Stromal cell of bone marrow (primary cell): Measurements from ENCODE around the gene KCNJ1.

Source experiments
- DNase-seq: peaks from one replicate; pipeline ENCODE4 v3.0.0-alpha.2; 2012; ENCODE audit warnings: low read depth

The KCNJ1 gene

DNA sequence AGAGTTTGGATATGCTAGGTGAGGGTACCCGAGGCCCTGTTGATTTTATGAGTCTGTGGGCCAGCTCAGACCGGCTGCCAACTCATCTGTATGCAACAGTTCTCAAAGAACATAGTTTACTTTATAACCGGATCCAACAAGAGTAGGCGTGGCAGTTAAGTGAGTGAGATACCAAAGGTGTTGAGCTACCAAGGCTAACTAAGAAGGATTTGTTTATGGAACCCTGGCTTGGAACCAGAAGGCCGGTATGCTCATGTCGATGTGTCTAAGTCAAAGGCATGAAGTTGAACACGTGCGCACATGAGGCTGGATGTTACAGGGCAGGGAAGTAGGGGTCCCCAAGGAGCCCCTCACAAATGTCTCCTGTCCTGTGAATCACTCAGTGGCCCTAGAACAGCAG lies at the start of gene KCNJ1:
Gene KCNJ1 (minus strand): TSS at position 20 of the 400 bp plus-strand sequence. CDS start 27,053 bp downstream, outside the sequence.
- DNase-seq: no peak

DNA sequence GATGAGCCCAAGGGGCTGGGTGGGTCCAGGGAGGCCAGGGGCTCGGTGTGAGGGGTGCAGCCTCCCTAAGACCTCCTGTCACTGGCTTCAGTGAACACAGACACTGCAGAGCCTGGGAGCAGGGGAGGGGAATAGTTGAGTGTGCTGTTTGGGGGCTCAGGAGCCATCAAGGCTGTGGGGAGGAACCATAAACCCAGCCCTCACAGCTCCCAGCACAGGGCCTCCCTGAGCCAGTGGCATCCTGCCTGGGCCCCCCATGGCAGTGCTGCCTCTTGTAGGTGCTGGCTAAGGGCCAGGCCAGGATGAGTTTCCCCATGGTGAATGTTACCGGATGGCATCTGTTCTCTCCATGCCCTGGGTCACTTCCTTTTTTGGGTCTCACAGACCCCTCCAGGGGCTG lies 49.6 kb upstream of the KCNJ1 start:
- DNase-seq: no peak

DNA sequence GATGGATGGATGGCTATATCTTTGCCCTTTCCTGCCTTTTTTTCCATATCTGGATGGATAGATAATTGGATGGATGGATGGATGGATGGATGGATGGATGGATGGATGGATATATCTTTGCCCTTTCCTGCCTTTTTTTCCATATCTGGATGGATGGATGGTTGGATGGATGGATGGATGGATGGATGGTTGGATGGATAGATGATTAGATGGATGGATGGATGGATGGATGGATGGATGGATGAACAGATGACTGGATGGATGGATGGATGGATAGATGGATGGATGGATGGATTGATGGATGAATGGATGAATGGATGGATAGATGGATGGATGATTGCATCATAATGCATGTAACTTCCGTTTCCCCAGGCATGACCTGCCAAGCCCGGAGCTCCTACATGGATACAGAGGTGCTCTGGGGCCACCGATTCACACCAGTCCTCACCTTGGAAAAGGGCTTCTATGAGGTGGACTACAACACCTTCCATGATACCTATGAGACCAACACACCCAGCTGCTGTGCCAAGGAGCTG lies 49.0 kb upstream of the KCNJ1 start:
- no peak for DNase-seq

DNA sequence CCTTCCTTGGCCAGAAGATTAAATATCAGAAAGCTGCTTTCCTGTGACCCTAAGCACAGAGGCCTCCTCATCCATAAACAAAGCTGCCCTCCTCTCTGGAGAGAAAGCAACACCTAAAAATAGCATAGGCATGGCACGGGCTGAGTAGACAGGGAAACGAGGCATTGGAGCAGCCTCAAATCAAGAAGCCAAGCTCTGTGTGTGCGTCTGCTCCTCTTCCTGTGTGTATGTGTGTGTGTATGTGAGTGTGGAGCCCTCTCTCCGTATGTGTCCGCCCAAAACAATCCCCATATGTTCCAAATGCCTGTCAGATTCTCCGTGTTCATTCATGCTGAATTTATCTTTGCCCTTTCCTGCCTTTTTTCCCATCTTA lies 48.0 kb upstream of the KCNJ1 start:
- no peak for DNase-seq

DNA sequence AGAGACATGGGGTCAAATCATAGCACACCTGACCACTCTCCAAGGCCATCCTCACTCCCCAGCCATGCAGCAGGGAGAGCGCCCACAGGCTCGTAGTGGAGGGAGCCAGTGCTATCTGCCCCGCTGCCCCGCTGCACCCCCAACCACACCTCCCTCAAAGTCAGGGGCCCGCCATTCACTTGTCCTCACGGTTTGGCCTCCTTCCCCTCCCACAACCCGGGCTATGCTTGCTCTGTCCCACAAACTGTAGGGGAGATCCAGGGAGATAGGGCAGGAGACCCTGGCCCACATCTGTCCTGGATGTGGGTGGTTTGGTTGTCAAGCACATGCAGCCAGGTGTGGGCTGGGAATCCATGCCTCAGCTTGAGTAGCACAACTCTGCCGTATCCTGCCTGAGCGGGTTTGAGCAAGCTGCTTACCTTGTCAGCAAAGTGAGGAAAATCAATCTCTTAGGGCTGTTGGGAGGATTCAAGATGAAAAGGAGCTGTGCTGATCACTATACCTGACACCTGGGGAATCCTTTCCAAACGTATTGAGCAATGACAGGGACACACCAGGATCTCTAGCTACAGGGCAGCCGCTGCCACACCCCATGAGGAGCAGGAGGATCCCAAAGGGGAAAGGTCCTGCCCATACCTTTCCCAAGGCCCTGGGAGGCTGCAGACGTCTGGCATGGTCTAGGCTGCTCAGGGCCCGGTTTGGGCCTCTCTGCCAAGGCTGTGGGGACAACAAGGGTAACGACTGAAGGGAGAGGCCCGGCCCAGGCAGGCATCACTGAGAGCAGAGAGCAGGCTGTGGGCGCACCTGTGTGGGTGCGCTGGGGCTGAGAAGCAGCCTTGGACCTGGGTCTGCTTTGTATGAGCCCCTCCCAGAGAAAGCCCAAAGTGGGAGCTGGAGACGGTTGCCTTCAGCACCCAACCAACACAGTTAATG lies 47.4 kb upstream of the KCNJ1 start:
- DNase-seq: no peak

DNA sequence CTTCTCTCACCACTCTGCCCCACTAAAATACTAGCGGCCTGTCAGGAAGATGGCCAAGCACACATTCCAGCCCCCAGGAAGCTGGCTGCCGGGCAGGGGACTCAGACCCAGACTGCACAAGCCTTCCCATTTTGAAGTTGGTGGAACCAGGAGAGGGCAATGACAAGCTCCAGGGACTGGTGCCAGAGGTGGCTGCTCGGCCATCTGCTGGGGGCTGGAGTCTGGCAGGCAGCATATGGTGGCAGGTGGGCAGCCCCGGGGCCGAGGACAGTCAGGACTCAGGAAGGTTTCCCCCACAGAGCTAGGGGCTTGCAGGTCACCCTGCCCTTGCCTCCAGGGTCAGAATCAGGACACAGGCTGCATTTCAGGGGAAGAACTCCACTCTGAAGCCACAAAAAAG lies 46.7 kb upstream of the KCNJ1 start:
- no peak for DNase-seq

DNA sequence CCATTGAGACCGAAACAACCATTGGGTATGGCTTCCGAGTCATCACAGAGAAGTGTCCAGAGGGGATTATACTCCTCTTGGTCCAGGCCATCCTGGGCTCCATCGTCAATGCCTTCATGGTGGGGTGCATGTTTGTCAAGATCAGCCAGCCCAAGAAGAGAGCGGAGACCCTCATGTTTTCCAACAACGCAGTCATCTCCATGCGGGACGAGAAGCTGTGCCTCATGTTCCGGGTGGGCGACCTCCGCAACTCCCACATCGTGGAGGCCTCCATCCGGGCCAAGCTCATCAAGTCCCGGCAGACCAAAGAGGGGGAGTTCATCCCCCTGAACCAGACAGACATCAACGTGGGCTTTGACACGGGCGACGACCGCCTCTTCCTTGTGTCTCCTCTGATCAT lies 44.6 kb upstream of the KCNJ1 start:
- DNase-seq: no peak

DNA sequence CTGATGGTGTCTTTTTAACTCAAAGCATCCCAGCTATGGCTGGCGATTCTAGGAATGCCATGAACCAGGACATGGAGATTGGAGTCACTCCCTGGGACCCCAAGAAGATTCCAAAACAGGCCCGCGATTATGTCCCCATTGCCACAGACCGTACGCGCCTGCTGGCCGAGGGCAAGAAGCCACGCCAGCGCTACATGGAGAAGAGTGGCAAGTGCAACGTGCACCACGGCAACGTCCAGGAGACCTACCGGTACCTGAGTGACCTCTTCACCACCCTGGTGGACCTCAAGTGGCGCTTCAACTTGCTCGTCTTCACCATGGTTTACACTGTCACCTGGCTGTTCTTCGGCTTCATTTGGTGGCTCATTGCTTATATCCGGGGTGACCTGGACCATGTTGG lies 44.1 kb upstream of the KCNJ1 start:
- no peak for DNase-seq

DNA sequence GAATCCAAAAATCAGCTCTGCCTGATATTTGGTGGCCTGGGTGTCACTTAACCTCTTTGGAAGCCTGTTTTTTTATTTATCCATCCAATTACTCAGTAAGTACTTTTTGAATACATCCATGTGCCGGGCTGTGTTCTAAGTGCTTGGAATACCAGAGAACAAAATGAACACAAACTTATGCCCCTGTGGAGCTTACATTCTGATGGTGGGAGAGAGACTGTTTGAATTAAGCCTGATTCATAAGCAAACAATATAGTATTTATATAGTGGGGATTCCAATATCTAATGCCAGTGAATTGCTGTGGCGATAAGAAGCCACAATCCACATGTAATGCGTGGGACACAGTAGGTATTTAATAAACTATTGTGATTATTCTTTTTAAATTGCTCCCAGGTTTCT lies 43.5 kb upstream of the KCNJ1 start:
- no peak for DNase-seq

DNA sequence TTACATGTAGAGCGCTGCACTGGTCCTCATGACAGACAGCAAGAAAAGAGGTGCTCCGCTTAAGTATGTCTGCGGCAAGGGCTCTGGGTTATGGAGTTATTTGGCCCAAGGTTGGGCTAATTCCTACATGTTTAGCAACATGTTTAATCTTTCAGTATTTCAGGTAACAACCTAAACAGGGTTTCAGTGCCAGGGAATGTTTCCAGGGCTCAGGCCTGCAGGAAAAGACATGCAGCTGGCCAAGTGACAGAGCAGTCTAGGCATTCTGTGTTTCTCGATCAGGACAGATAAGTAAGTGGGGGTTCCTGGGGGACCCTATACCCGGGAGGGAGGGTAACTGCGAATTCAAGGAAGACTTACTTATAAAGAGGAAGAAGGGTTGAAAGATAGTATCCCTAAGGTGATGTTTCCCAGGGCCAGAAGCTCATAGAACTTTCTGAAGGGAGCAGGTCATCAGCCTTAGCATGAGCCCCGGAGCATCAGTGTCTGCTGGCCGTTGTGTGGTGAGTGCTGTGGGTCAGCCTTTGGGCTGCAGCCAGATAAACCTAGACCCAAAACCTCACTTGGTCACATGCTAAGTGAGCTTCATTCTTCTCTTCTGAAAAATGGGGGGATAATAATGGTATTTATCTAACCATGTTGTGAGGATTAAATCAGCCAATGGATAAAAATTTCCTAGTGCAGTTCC lies 42.5 kb upstream of the KCNJ1 start:
- DNase-seq: no peak

DNA sequence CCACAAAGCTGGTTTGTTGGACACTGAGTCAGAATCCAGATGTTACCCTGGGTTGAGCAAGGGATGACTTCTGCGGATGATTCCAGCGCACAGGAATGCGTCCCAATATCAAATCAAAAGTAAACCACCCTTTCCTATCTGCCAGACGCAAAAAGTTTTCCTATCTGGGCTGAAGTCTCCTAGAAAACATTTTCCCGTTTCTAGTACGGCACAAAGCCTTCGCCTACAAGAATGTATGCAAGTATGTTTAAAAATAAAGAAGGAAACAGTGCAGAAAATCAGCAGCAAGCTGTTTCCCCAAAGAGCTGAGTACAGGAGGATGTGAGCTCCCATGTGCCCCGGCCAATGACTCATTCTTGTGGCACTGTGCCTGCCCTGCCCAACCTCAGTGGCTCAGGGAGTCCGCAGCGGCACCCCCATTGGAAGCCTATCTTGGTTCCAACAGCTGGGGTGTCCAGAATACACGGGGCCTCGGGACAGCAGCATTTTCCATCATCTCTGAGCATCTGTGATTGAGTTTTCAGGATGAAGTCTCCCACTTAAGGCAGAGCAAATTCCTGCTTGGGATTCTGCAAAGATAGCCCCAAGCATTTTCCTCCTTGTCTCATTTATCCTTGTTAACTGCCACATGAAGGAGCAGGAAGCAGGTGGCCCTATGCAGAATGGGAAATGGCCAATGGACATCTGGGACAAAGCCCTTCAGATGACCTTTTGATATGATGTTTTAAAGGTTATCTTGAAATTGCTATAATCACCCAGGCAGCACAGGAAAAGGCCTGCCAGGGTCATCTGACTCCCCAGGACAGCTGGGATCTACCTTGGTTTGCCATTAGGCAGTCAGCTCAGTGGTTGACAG lies 41.5 kb upstream of the KCNJ1 start:
- DNase-seq: no peak

DNA sequence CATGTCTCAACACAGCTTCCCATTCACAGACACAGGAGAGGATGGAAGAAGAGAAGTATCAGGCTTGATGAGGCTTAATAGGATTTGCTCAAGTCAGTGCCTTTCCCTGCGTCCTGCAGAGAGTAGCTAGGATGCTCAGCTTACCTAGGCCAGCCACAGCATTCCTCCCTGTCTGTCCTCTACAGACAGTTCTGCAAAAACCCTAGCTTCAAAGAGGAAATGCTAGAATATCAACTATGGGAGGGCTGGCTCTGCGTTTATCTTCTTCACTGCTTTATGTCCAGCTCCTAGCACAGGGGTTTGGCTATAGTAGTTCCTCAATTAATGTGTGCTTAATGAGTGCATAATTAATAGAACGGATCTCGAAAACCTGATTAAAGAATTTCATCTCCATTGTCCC lies 40.5 kb upstream of the KCNJ1 start:
- no peak for DNase-seq

DNA sequence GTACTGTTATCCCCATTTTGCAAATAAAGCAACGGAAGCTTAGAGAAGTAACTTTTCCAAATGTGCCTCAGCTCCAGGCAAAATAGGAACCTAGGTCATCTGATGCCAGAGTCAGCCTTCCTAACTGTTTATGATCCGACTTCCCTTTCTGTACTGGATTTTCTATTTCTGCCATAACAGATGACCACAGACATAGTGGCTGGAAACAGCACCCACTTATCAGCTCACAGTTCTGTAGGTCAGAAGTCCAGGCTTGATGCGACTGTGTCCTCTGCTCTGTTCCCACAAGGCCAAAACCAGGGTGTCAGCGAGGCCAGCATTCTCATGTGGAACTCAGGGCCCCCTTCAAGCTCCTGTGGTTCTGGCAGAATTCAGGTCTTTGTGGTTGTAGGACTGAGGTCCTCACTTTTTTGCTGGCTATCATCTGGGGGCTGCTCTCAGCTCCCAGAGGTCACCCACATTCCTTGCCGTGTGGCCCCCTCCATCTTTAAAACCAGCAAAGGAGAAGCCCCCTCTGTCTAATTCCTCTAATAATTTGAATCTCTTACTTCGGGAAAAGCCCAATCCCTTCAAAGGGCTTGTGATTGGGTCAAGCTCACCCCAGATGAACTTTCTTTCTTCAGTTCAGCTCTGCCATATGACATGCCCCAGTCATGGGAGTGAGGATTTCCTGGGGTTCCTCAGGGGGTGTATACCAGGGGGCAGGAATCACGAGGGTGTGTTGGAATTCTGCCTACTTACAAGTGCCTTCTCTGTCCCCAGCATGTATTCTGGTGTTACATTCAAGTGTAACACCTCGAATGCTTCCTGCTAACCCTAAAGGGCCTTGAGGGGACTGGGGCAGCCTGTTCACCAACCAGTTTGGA lies 39.3 kb upstream of the KCNJ1 start:
- DNase-seq: no peak

DNA sequence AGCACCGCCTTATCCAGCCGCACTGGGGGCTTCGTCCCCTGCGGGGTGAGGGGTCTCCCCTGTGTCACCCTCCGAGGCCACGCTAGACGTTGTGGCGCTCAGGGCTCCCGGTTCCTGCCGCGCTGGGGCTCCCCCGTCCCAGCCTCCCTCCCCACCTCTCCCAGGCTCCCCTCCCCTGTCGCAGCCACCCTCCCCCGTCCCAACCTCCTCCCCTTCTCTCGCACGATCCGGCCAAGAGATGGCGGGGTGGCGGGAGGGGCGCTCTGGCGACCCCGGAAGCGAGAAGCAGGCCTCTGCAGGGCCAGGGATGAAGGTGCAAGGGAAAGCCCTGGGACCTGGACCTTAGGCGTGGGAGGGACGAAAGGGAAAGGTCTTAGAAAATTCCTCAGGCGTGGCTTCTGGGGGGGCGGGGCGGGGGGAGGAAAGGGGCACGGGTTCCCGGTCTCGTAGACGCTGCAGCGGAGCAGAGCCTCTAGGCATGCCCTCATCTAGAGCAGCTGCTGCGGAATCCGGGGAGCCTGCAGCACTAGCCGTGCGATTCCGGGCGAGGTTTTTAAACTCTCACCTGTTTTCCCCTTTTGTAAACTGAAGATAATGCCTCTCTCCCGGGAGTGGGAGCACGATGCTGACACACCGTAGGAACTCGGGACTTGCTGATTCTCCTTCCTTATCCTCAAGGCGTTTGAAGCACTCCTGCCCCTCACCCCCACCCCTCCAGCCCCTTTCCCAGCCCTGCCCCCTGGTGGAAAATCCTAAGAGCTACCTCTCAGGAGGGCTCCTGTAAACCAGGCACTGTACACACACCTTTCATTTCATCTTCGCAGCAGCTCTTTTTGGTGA lies 38.5 kb upstream of the KCNJ1 start:
- DNase-seq: no peak

DNA sequence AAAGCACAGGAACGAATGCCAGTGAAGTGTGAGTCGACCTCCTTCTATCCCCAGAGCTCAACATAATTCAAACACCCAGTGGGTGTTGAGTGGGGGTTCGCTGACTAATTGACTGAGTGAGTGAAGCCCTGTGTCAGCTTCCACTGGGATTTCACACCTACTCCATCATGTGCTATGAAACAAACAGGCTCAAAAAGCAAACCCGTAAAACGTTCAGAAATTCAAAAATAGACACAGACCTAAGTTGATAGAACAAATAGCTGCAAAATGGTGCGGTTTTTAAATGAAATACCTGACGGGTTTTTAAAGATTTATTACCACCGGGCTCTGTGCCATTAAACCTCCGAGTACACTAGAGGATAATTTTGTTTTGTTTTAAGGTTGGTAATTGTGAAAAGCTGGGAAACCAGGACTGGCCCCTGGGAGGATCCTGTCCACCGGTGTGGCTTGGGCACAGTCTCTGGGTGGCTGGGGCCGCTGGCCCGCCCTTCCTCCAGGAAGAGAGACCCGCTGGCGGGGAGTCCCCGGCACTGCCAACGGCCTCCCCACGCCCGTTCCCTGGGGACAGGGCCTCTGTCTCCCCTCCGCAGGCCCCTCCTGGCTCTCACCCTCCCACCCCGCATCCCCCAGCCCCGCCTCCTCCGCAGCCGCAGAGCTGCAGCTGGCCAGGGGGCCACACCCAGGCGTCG lies 37.7 kb upstream of the KCNJ1 start:
- DNase-seq: no peak

DNA sequence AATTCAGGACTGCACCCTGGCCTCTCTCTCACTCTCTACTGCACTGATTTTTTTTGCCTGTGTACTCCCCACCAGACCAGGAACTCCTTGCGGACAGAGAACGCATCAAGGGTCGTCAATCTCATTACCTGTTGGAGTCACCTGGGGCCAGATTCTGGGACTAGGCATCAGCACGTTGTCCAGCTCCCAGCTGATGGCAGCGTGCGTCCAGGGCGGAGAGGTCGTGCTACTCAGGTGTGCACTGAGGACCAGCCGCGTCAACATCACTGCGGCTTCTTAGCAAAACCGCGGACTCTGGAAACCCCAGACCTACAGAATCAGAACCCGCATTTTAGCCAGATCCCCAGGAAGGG lies 37.2 kb upstream of the KCNJ1 start:
- no peak for DNase-seq

DNA sequence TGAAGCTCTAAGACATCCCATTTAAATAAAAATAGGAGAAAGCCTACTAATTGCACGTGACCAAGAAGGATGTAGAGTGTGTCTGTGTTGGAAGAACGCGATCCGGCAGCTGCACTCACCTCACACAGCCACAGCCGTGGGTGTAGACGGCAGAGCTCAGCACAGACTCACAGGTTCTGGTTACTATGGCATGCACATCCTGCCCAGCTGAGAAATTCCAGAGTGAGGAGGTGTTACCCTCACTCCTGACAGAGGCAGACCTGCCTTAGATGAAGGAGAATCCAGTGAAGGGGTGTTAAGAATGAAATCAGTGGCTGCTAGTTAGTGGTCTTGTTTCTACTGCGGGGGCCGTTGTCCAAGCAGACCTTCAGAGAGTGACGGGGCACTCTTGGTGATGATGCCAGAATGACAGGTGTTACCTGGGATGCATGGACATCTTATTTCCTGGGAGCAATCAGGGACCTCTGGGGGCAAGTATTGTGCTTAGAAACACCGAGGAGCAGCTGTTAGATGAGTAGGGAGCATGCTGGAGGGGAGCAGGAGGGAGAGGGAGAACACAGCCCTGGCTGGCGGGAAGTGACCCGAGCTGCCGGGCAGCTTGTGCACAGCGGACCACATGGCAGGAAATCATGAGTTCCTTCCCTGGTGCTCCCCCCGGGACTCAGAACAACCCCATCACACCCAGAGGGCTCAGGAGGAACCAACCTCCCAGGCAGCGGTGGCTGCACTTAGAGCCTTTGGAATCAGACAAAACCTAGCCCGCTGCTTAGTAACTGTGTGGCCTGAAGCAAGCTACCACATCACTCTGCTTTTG lies 36.4 kb upstream of the KCNJ1 start:
- no peak for DNase-seq

DNA sequence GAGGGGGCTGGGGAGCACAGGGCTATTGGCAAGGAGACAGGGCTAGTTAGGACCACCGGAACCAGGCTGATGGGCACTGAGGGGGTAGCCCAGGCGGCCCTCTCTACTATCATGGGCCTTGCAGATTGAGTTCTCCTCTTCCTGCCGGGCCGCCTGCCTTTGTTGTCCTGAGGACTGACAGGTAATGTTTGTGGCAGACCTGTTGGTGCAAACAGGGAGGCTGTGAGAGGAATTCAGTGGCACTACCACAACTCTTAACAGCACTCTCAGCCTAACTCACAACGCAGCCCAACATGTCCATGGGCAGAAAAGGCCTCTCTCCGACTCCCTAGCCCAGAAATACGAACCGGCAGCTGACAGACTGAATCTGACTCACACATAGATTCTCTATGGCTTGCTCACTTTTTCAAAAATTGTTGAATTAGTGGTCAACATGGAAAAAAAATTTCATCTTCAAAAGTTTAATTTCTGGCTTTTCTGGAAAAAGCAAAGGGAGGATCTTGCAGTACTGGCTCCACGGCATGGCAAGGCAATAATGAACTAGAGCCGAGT lies 35.5 kb upstream of the KCNJ1 start:
- peak; percentile 73 for DNase-seq
